HCT116 (cell line): ENCODE data around the gene SHANK2. TPM values are rescaled to one million over a fixed set of nuclear protein-coding genes. Genes with fewer than 3 reads are reported as not detected.
A peak's percentile ranks its signal among the peaks of the same experiment; 100 is the strongest.

Source experiments
- ATAC-seq: fragments of 200-7000 bp; cut with Tn5 transposase; 2 replicates; pipeline ENCODE4 v1.9.1; 2020; ENCODE audit warnings: mild to moderate bottlenecking, moderate library complexity
- BruUV-seq: library from RNA; stranded (reverse); fragments of 400-500 nt; replicated peaks from 2 replicates; lab custom pipeline; 2021; lab: Mats Ljungman, UMichigan
- CTCF ChIA-PET: fragments of 300-600 bp; sonication (Branson Sonifier 250); formaldehyde crosslinking; loops from one replicate; lab custom pipeline; 2021; ENCODE audit warnings: antibody characterized with exemption; lab: Charles Lee
- POLR2A ChIA-PET: fragments of 300-600, 350-600 bp; sonication (Branson Sonifier 250); formaldehyde crosslinking; loops from one replicate; lab custom pipeline; 2021; ENCODE audit warnings: antibody characterized with exemption; lab: Charles Lee
- RAD21 ChIA-PET, 2 experiments: fragments of 300-600 bp; sonication (Branson Sonifier 250); formaldehyde crosslinking; loops; one replicate each; lab custom pipeline; 2023; ENCODE audit warnings: low total read pairs in 2 of 2; ENCODE audit not compliant: uncharacterized antibody in 2 of 2, unreplicated experiment in 2 of 2, low non-redundant PET in 1 of 2; lab: Charles Lee
- DNase-seq: peaks from one replicate; pipeline ENCODE4 v3.0.0-alpha.2; 2010; ENCODE audit warnings: low read depth, low spot score
- H2AFZ ChIP-seq: fragments of 200-600 bp; shearing (Covaris generic), sonication (generic); 2 replicates; pipeline ENCODE4 v1.6.1; 2017; ENCODE audit warnings: low read depth, mixed run types, mixed read lengths, antibody characterized with exemption, low read length; ENCODE audit not compliant: poor library complexity, severe bottlenecking
- H3K27ac ChIP-seq: 2 replicates; pipeline ENCODE4 v1.5.1; 2012; ENCODE audit warnings: low read depth, low read length
- H3K27me3 ChIP-seq: fragments of 200-600 bp; sonication (generic); 2 replicates; pipeline ENCODE4 v1.6.1; 2016; ENCODE audit warnings: mixed run types, low read length, mixed read lengths; ENCODE audit not compliant: insufficient read depth
- H3K36me3 ChIP-seq, 2 experiments: fragments of 200-500 bp in 1 of 2; fragments of 200-600 bp in 1 of 2; sonication (Bioruptor generic) in 1 of 2; sonication (generic) in 1 of 2; 2 replicates each; pipeline versions ENCODE4 v1.5.1 to v1.6.1; 2014 to 2016; ENCODE audit warnings: low read length in 2 of 2, inconsistent platforms in 1 of 2, mixed read lengths in 1 of 2, mixed run types in 1 of 2; ENCODE audit not compliant: insufficient read depth in 2 of 2, control insufficient read depth in 1 of 2
- H3K4me1 ChIP-seq, 2 experiments: fragments of 200-600 bp in 1 of 2; sonication (generic) in 1 of 2; 2 replicates each; pipeline versions ENCODE4 v1.5.1 to v1.6.1; 2012 to 2017; ENCODE audit warnings: low read length in 2 of 2, inconsistent platforms in 1 of 2, mild to moderate bottlenecking in 1 of 2, mixed read lengths in 1 of 2, mixed run types in 1 of 2, moderate library complexity in 1 of 2; ENCODE audit not compliant: insufficient read depth in 2 of 2, control insufficient read depth in 1 of 2
- H3K4me2 ChIP-seq: fragments of 200-600 bp; sonication (generic); 2 replicates; pipeline ENCODE4 v1.6.1; 2017; ENCODE audit warnings: mixed run types, low read length, mixed read lengths
- H3K4me3 ChIP-seq, 2 experiments: fragments of 200-600 bp in 1 of 2; sonication (generic) in 1 of 2; replicated peaks in 1 of 2; 2 replicates each; pipeline ENCODE4 v1.5.1; 2011 to 2016; ENCODE audit warnings: low read length in 2 of 2, control low read depth in 1 of 2, low read depth in 1 of 2, mild to moderate bottlenecking in 1 of 2, mixed read lengths in 1 of 2, mixed run types in 1 of 2
- H3K79me2 ChIP-seq: fragments of 200-600 bp; sonication (generic); 2 replicates; pipeline ENCODE4 v1.6.1; 2017; ENCODE audit warnings: mild to moderate bottlenecking, mixed run types, low read length, moderate library complexity, mixed read lengths; ENCODE audit not compliant: insufficient read depth
- H3K9ac ChIP-seq: fragments of 200-600 bp; sonication (generic); 2 replicates; pipeline ENCODE4 v1.6.1; 2016; ENCODE audit warnings: low read length, mixed read lengths
- H3K9me2 ChIP-seq: fragments of 200-600 bp; sonication (generic), shearing (Covaris generic); 2 replicates; pipeline ENCODE4 v1.6.1; 2017; ENCODE audit warnings: mixed run types, mild to moderate bottlenecking, moderate library complexity; ENCODE audit not compliant: insufficient read depth
- H3K9me3 ChIP-seq, 2 experiments: fragments of 200-500 bp in 1 of 2; fragments of 200-600 bp in 1 of 2; sonication (Bioruptor generic) in 1 of 2; sonication (generic) in 1 of 2; 2 replicates each; pipeline ENCODE4 v1.6.1; 2014 to 2017; ENCODE audit warnings: low read length in 2 of 2, mixed read lengths in 2 of 2, inconsistent platforms in 1 of 2, low read depth in 1 of 2, mild to moderate bottlenecking in 1 of 2, mixed run types in 1 of 2, moderate library complexity in 1 of 2; ENCODE audit not compliant: control insufficient read depth in 1 of 2, insufficient read depth in 1 of 2
- H4K20me1 ChIP-seq: fragments of 200-600 bp; sonication (generic), shearing (Covaris generic); 2 replicates; pipeline ENCODE4 v1.6.1; 2017; ENCODE audit warnings: mixed run types, mild to moderate bottlenecking, moderate library complexity; ENCODE audit not compliant: insufficient read depth
- EZH2 ChIP-seq: fragments of 200-600 bp; sonication (generic); IDR thresholded peaks from 2 replicates; pipeline ENCODE4 v1.6.1; 2017; ENCODE audit warnings: antibody characterized with exemption, mixed run types
- SP1 ChIP-seq: IDR thresholded peaks from 2 replicates; pipeline ENCODE4 v1.6.1; 2012; ENCODE audit warnings: low read depth
- SRF ChIP-seq: IDR thresholded peaks from 2 replicates; pipeline ENCODE4 v1.6.1; 2012; ENCODE audit warnings: low read depth
- ZNF274 ChIP-seq: fragments of 200-500 bp; sonication (Bioruptor generic); IDR thresholded peaks from 2 replicates; pipeline ENCODE4 v1.6.1; 2014; ENCODE audit warnings: mild to moderate bottlenecking, low read depth, low read length, inconsistent platforms
- intact Hi-C: fragments of 100-400 bp; cut with micrococcal nuclease; formaldehyde crosslinking; loops from 2 replicates; pipeline ENCODE4 v1.10.0; 2022
- total RNA-seq: library from RNA; stranded (reverse); gene quantifications from one replicate; pipeline ENCODE4 v1.2.1, GENCODE V29; 2021; ENCODE audit not compliant: unreplicated experiment
- TF ChIP-seq, protein P1 (sequence below): IDR thresholded peaks from 2 replicates; pipeline ENCODE4 v1.6.1; 2012; ENCODE audit warnings: low read depth
- TF ChIP-seq, protein P2 (sequence below): IDR thresholded peaks from 2 replicates; pipeline ENCODE4 v1.6.1; 2012
- TF ChIP-seq, protein P3 (sequence below), 3 experiments: fragments of 200-600 bp in 1 of 3; sonication (generic) in 1 of 3; IDR thresholded peaks in 2 of 3; conservative IDR thresholded peaks in 1 of 3; 2 replicates each; pipeline ENCODE4 v1.5.1; 2012 to 2017; ENCODE audit warnings: low read depth in 2 of 3, low read length in 2 of 3, antibody characterized with exemption in 1 of 3, borderline replicate concordance in 1 of 3, control low read depth in 1 of 3, mild to moderate bottlenecking in 1 of 3, mixed read lengths in 1 of 3, mixed run types in 1 of 3, moderate library complexity in 1 of 3; ENCODE audit not compliant: insufficient read depth in 1 of 3

The SHANK2 gene
- total RNA-seq, 1 experiment from 2014 or later, result 16.9 TPM

DNA sequence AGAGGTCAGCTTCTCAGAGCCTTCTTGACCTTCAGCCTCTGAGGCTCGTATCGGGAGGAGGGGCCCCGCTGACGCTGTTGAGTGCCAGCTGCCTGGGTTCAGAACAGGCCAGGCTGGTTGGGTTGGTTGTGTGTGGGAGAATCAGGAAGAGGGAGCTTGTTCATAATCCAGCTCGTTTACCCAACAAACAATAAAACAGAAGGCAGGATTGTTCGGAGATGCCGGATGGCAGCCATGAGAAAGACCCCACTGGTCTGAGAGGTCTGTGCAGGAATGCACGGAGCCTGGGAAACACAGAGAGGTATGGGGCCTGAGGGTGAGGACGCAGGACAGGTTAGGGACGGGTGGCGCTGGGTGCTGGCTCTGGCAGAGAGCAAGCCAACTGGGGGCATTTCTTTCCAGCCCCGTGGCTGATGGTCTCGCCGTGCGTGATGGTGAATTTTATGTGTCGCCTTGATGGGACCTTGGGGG, 31.6 kb upstream of the SHANK2 start:
- no peaks in the 10 kb centered on the region for H3K9me3 ChIP-seq
- H3K9ac ChIP-seq, result no peak overlapping the region; the same call in 1 of the 2 replicates
- H3K4me2 ChIP-seq, result 0 out of 2 replicates have a peak overlapping the region, but pooled peaks have one; percentile 21
- ChIA-PET RAD21 (no interaction called here), POLR2A (no interaction called here), CTCF (no interaction called here)
- intact Hi-C loops, result no loop called here
- H3K36me3 ChIP-seq, result no peaks in the 10 kb centered on the region
- H3K9me2 ChIP-seq, result no peaks in the 10 kb centered on the region
- H3K27me3 ChIP-seq, result no peaks in the 10 kb centered on the region
- no peaks in the 10 kb centered on the region for H3K79me2 ChIP-seq
- no peak for DNase-seq
- no TSS peak for BruUV-seq
- no peak overlapping the region for H2AFZ ChIP-seq
- peaks cover 14 to 39% of the 10 kb centered on the region in 2 experiments for H3K4me1 ChIP-seq
- TF ChIP-seq, protein P1, sequence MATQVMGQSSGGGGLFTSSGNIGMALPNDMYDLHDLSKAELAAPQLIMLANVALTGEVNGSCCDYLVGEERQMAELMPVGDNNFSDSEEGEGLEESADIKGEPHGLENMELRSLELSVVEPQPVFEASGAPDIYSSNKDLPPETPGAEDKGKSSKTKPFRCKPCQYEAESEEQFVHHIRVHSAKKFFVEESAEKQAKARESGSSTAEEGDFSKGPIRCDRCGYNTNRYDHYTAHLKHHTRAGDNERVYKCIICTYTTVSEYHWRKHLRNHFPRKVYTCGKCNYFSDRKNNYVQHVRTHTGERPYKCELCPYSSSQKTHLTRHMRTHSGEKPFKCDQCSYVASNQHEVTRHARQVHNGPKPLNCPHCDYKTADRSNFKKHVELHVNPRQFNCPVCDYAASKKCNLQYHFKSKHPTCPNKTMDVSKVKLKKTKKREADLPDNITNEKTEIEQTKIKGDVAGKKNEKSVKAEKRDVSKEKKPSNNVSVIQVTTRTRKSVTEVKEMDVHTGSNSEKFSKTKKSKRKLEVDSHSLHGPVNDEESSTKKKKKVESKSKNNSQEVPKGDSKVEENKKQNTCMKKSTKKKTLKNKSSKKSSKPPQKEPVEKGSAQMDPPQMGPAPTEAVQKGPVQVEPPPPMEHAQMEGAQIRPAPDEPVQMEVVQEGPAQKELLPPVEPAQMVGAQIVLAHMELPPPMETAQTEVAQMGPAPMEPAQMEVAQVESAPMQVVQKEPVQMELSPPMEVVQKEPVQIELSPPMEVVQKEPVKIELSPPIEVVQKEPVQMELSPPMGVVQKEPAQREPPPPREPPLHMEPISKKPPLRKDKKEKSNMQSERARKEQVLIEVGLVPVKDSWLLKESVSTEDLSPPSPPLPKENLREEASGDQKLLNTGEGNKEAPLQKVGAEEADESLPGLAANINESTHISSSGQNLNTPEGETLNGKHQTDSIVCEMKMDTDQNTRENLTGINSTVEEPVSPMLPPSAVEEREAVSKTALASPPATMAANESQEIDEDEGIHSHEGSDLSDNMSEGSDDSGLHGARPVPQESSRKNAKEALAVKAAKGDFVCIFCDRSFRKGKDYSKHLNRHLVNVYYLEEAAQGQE, result no peak
- TF ChIP-seq, protein P2, sequence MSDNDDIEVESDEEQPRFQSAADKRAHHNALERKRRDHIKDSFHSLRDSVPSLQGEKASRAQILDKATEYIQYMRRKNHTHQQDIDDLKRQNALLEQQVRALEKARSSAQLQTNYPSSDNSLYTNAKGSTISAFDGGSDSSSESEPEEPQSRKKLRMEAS, result no peak
- TF ChIP-seq SP1, result 0 out of 2 replicates have a peak, but pooled peaks have one; percentile 31
- no peak for TF ChIP-seq ZNF274
- TF ChIP-seq EZH2, result no peak
- TF ChIP-seq SRF, result no peak
- TF ChIP-seq, protein P3, sequence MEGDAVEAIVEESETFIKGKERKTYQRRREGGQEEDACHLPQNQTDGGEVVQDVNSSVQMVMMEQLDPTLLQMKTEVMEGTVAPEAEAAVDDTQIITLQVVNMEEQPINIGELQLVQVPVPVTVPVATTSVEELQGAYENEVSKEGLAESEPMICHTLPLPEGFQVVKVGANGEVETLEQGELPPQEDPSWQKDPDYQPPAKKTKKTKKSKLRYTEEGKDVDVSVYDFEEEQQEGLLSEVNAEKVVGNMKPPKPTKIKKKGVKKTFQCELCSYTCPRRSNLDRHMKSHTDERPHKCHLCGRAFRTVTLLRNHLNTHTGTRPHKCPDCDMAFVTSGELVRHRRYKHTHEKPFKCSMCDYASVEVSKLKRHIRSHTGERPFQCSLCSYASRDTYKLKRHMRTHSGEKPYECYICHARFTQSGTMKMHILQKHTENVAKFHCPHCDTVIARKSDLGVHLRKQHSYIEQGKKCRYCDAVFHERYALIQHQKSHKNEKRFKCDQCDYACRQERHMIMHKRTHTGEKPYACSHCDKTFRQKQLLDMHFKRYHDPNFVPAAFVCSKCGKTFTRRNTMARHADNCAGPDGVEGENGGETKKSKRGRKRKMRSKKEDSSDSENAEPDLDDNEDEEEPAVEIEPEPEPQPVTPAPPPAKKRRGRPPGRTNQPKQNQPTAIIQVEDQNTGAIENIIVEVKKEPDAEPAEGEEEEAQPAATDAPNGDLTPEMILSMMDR (IDR thresholded peaks at IDR 0.05 in 2 of 3, conservative IDR thresholded peaks at IDR 0.05 in 1 of 3; ENCODE audit: borderline replicate concordance in 1 of 3, insufficient read depth in 1 of 3, low read depth in 2 of 3, low read length in 2 of 3), result no peak
- H3K4me3 ChIP-seq, result no peak overlapping the region
- ATAC-seq, result no peak
- no peak overlapping the region for H3K27ac ChIP-seq
- H4K20me1 ChIP-seq, result no peaks in the 10 kb centered on the region
